Jurkat, Clone E6-1 (cell line): ENCODE measurements around the gene SAT2.
"Not testable (repeated sequence)": the region's sequence is repeated elsewhere in the genome, so short reads cannot be mapped to it uniquely, and the experiment has no call there.

Experiments used
- DNase-seq: peaks from one replicate; pipeline ENCODE4 v3.0.0-alpha.2; 2011; ENCODE audit warnings: low read depth, low spot score
- H3K4me3 ChIP-seq: 2 replicates; pipeline ENCODE4 v1.5.1; 2011; ENCODE audit warnings: mild to moderate bottlenecking, low read length, control low read depth, moderate library complexity

The SAT2 gene

GRCh38 chr17:7610641-7611040 is 17.0 kb downstream of the SAT2 start:
- no peak overlapping the region for H3K4me3 ChIP-seq
- DNase-seq = no peak

- H3K4me3 ChIP-seq = no peak overlapping the region
- no peak for DNase-seq
These were observed 21.3 kb downstream of the SAT2 start for GRCh38 chr17:7606280-7606679.

GRCh38 chr17:7597561-7597960 is 30.1 kb downstream of the SAT2 start:
- not testable (repeated sequence) for H3K4me3 ChIP-seq, DNase-seq

- no peak overlapping the region for H3K4me3 ChIP-seq
- DNase-seq = no peak
These were observed 34.3 kb downstream of the SAT2 start for GRCh38 chr17:7593296-7593695.

GRCh38 chr17:7592422-7593021 is 35.1 kb downstream of the SAT2 start:
- H3K4me3 ChIP-seq = no peak overlapping the region
- no peak for DNase-seq

- no peak overlapping the region for H3K4me3 ChIP-seq
- DNase-seq = no peak
These were observed 36.0 kb downstream of the SAT2 start for GRCh38 chr17:7591596-7591995.

- no peak overlapping the region for H3K4me3 ChIP-seq
- no peak for DNase-seq
These were observed 36.9 kb downstream of the SAT2 start for GRCh38 chr17:7590743-7591142.

- no peak for DNase-seq
- H3K4me3 ChIP-seq = no peak within 1 kb of the TSS
These were observed 37.5 kb downstream of the SAT2 start, which contains the start of gene SOX15 for GRCh38 chr17:7589891-7590691. Gene SOX15 (minus strand): TSS chr17:7590094. CDS start chr17:7589676, 418 bp downstream.

GRCh38 chr17:7589204-7589868 is 38.3 kb downstream of the SAT2 start:
- no peak for DNase-seq
- no peak overlapping the region for H3K4me3 ChIP-seq

- DNase-seq = no peak
- no peak overlapping the region for H3K4me3 ChIP-seq
These were observed 38.9 kb downstream of the SAT2 start for GRCh38 chr17:7588553-7589203.

- H3K4me3 ChIP-seq = no peak overlapping the region
- DNase-seq = no peak
These were observed 40.0 kb downstream of the SAT2 start for GRCh38 chr17:7587420-7588151.

- no peak overlapping the region for H3K4me3 ChIP-seq
These were observed 40.8 kb downstream of the SAT2 start for GRCh38 chr17:7586673-7587419.

GRCh38 chr17:7583253-7584109 is 44.1 kb downstream of the SAT2 start, which contains the start of gene MPDU1:
Gene MPDU1 (plus strand): TSS chr17:7583852. CDS start chr17:7583863, 11 bp downstream.
- DNase-seq = peak; percentile 94
- peak within 1 kb of the TSS; percentile 69 for H3K4me3 ChIP-seq

More at GRCh38 chr17:7586673-7587419, 40.8 kb downstream of the SAT2 start:
- no peak for DNase-seq

GRCh38 chr17:7582396-7583252 is 45.0 kb downstream of the SAT2 start:
- H3K4me3 ChIP-seq = peak overlapping the region; percentile 69
- no peak for DNase-seq

- DNase-seq = no peak
These were observed 46.7 kb downstream of the SAT2 start for GRCh38 chr17:7580604-7581575.

More at GRCh38 chr17:7580604-7581575, 46.7 kb downstream of the SAT2 start:
- no peak overlapping the region for H3K4me3 ChIP-seq
